ENCODE results near the gene E2F7. TPM values are rescaled to one million over a fixed set of nuclear protein-coding genes. Genes with fewer than 3 reads are reported as not detected.

The E2F7 gene
- total and polyA plus RNA-seq, 2 experiments from 2014 or later: 31.8 to 40.3 TPM

GRCh38 chr12:77102691-77103090 lies 37.3 kb upstream of the E2F7 start:
- no peaks in the 10 kb centered on the region for H3F3A ChIP-seq (replicated peaks; ENCODE audit: low read depth)
- H3K9me2 ChIP-seq (ENCODE audit: insufficient read depth): no peaks in the 10 kb centered on the region; the same call in 1 of the 2 replicates
- H3K27me3 ChIP-seq (ENCODE audit: insufficient read depth): no peaks in the 10 kb centered on the region
- no peak for DNase-seq (ENCODE audit: low spot score)
- Mint-ChIP-seq H3K27ac (no peak overlapping the region), H3K9me3 (no peaks in the 10 kb centered on the region), H3K4me3 (no peak overlapping the region), H3K4me1 (peaks cover 2% of the 10 kb centered on the region; the same call in 2 of the 3 replicates), H3K36me3 (ENCODE audit: low read depth) (no peaks in the 10 kb centered on the region), H3K27me3 (ENCODE audit: insufficient read depth, low read depth, poor library complexity) (no peaks in the 10 kb centered on the region)
- H3K79me2 ChIP-seq (replicated peaks; ENCODE audit: insufficient read depth): no peaks in the 10 kb centered on the region
- H4K20me1 ChIP-seq (replicated peaks; ENCODE audit: insufficient read depth): no peaks in the 10 kb centered on the region
- no peak overlapping the region for H3K27ac ChIP-seq (ENCODE audit: low read depth)
- H3K4me2 ChIP-seq: no peak overlapping the region
- no peak for ATAC-seq
- no peak overlapping the region for H3K4me3 ChIP-seq
- TF ChIP-seq CREB1 (CRISPR knock-in tag; IDR thresholded peaks at IDR 0.05; ENCODE audit: low read depth) (no peak), ZNF462 (CRISPR knock-in tag; IDR thresholded peaks at IDR 0.05) (no peak), ETS1 (IDR thresholded peaks at IDR 0.05) (no peak), JUNB (IDR thresholded peaks at IDR 0.05; ENCODE audit: unreplicated experiment) (no peak), CTCF (conservative IDR thresholded peaks at IDR 0.05; ENCODE audit: low read depth in 2 of 2) (no peak), NANOG (IDR thresholded peaks at IDR 0.05; ENCODE audit: borderline replicate concordance) (no peak), ZNF331 (CRISPR knock-in tag; IDR thresholded peaks at IDR 0.05; ENCODE audit: low read depth) (no peak), STAT1 (IDR thresholded peaks at IDR 0.05; ENCODE audit: unreplicated experiment) (no peak), EZH2phosphoT487 (IDR thresholded peaks at IDR 0.05; ENCODE audit: unreplicated experiment) (no peak), REST (IDR thresholded peaks at IDR 0.05; ENCODE audit: unreplicated experiment) (no peak), ZNF114 (CRISPR knock-in tag; IDR thresholded peaks at IDR 0.05) (no peak), EZH2 (IDR thresholded peaks at IDR 0.05; ENCODE audit: low read depth, unreplicated experiment) (no peak), POLR2AphosphoS5 (IDR thresholded peaks at IDR 0.05; ENCODE audit: low read depth) (no peak)
- no peaks in the 10 kb centered on the region; the same call in 1 of the 2 replicates for H3K4me1 ChIP-seq (ENCODE audit: insufficient read depth)
- H3K36me3 ChIP-seq (ENCODE audit: insufficient read depth): no peaks in the 10 kb centered on the region
- 0 out of 2 replicates have a peak overlapping the region, but pooled peaks have one; percentile 8 for H2AFZ ChIP-seq

Measured in GM23338 (cell line).